H1 (cell line): ENCODE data around the gene FARS2.

ENCODE experiments used
- ATF2 ChIP-seq: IDR thresholded peaks from 2 replicates; pipeline ENCODE4 v1.6.1; 2012; ENCODE audit warnings: low read length, inconsistent platforms
- TF ChIP-seq, protein P1 (sequence below), 3 experiments: IDR thresholded peaks; 1 replicate in 2 of 3; 2 replicates in 1 of 3; pipeline versions ENCODE4 v1.5.1 to v1.6.1; 2011; ENCODE audit warnings: low read length in 3 of 3, mild to moderate bottlenecking in 3 of 3, inconsistent platforms in 2 of 3, low read depth in 1 of 3, moderate library complexity in 1 of 3; ENCODE audit not compliant: insufficient read depth in 1 of 3; ENCODE audit errors: control extremely low read depth in 1 of 3

DNA sequence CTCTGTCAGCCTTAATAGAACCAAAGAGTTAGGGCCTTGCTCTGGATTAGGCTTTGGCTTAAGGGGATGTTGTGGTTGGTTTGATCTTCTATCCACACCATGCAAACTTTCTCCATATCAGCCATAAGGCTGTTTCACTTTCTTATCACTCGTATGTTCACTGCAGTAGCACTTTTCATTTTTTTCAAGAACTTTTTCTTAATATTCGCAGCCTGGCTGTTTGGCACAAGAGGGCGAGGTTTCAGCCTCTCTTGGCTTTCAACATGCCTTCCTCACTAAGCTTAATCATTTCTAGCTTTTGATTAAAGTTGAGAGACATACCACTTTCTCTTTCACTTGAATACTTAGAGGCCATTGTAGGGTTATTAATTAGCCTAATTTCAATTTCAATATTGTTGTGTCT, 552.3 kb downstream of the FARS2 start:
- no peak for TF ChIP-seq ATF2
- TF ChIP-seq, protein P1, sequence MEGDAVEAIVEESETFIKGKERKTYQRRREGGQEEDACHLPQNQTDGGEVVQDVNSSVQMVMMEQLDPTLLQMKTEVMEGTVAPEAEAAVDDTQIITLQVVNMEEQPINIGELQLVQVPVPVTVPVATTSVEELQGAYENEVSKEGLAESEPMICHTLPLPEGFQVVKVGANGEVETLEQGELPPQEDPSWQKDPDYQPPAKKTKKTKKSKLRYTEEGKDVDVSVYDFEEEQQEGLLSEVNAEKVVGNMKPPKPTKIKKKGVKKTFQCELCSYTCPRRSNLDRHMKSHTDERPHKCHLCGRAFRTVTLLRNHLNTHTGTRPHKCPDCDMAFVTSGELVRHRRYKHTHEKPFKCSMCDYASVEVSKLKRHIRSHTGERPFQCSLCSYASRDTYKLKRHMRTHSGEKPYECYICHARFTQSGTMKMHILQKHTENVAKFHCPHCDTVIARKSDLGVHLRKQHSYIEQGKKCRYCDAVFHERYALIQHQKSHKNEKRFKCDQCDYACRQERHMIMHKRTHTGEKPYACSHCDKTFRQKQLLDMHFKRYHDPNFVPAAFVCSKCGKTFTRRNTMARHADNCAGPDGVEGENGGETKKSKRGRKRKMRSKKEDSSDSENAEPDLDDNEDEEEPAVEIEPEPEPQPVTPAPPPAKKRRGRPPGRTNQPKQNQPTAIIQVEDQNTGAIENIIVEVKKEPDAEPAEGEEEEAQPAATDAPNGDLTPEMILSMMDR (IDR thresholded peaks at IDR 0.05; ENCODE audit: control extremely low read depth in 1 of 3, insufficient read depth in 1 of 3, low read depth in 1 of 3, low read length in 3 of 3): no peak
